Chondrocyte (in vitro differentiated cells): ENCODE data around the gene INPP5A. TPM values are rescaled to one million over a fixed set of nuclear protein-coding genes. Genes with fewer than 3 reads are reported as not detected.
A peak's percentile ranks its signal among the peaks of the same experiment; 100 is the strongest.

ENCODE experiments used
- DNase-seq: peaks from one replicate; pipeline ENCODE4 v3.0.0; 2021; ENCODE audit warnings: mixed read lengths, low spot score
- H3K27ac Mint-ChIP-seq: one replicate; pipeline ENCODE4 v1.8.0; 2021; ENCODE audit warnings: mild to moderate bottlenecking, moderate library complexity, mixed read lengths; ENCODE audit not compliant: unreplicated experiment
- H3K27me3 Mint-ChIP-seq: 2 replicates; pipeline ENCODE4 v1.8.0; 2021; ENCODE audit warnings: low read depth, mixed read lengths
- H3K36me3 Mint-ChIP-seq: 2 replicates; pipeline ENCODE4 v1.8.0; 2021; ENCODE audit warnings: low read depth, mixed read lengths
- H3K4me1 Mint-ChIP-seq: 2 replicates; pipeline ENCODE4 v1.8.0; 2021; ENCODE audit warnings: low read depth, mild to moderate bottlenecking, mixed read lengths
- H3K4me3 Mint-ChIP-seq: one replicate; pipeline ENCODE4 v1.8.0; 2021; ENCODE audit warnings: mild to moderate bottlenecking, moderate library complexity, mixed read lengths; ENCODE audit not compliant: unreplicated experiment
- H3K9me3 Mint-ChIP-seq: 2 replicates; pipeline ENCODE4 v1.8.0; 2021; ENCODE audit warnings: low read depth, mixed read lengths
- CTCF ChIP-seq: fragments of 200-600 bp; sonication (generic); IDR thresholded peaks from 2 replicates; pipeline ENCODE4 v1.5.0; 2021; ENCODE audit warnings: antibody characterized with exemption, mild to moderate bottlenecking, moderate library complexity
- total RNA-seq: library from RNA; stranded (reverse); gene quantifications from 3 replicates; pipeline ENCODE4 v1.2.1, GENCODE V29; 2021

Gene INPP5A
- total RNA-seq, 1 donor from 2014 or later, result 40.6 TPM

- peaks cover 8% of the 10 kb centered on the region for H3K9me3 Mint-ChIP-seq
- peak; percentile 76 for DNase-seq
- no peak overlapping the region for H3K27ac Mint-ChIP-seq
- peaks cover 32% of the 10 kb centered on the region for H3K36me3 Mint-ChIP-seq
- H3K4me3 Mint-ChIP-seq, result no peak overlapping the region
- no peaks in the 10 kb centered on the region for H3K27me3 Mint-ChIP-seq
- TF ChIP-seq CTCF, result no peak
- H3K4me1 Mint-ChIP-seq, result no peaks in the 10 kb centered on the region
Observed at GRCh38 chr10:132707121-132707775, 169.7 kb downstream of the INPP5A start.

DNA sequence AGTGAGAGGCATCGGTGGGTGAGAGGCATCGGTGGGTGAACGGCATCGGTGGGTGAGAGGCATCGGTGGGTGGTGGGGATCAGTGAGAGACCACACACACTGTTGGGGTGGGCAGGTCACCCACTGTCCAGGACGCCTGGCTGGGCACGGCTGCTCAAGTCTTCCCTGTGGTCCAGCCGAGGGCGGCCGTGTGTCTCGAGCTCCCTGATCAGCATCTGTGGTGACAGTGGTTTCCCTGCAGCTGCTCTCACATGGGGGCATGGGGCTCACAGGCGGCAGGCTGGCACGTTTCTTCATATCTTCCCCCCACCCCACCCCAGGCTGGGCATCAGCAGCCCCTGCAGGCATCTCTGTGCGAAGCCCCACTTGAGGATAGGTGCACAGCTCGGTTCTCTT lies 170.2 kb downstream of the INPP5A start:
- no peaks in the 10 kb centered on the region for H3K27me3 Mint-ChIP-seq

GRCh38 chr10:132708441-132708840 lies 170.9 kb downstream of the INPP5A start:
- no peak overlapping the region for H3K4me3 Mint-ChIP-seq
- H3K27me3 Mint-ChIP-seq, result no peaks in the 10 kb centered on the region
- H3K36me3 Mint-ChIP-seq, result peaks cover 31% of the 10 kb centered on the region
- peak; percentile 71 for DNase-seq
- peaks cover 8% of the 10 kb centered on the region for H3K9me3 Mint-ChIP-seq
- H3K4me1 Mint-ChIP-seq, result no peaks in the 10 kb centered on the region
- TF ChIP-seq CTCF, result no peak
- no peak overlapping the region for H3K27ac Mint-ChIP-seq

More for the DNA sequence above, 170.2 kb downstream of the INPP5A start:
- DNase-seq, result peak; percentile 90
- peaks cover 32% of the 10 kb centered on the region for H3K36me3 Mint-ChIP-seq
- no peak overlapping the region for H3K4me3 Mint-ChIP-seq
- H3K27ac Mint-ChIP-seq, result no peak overlapping the region
- no peak for TF ChIP-seq CTCF
- H3K9me3 Mint-ChIP-seq, result peaks cover 8% of the 10 kb centered on the region
- H3K4me1 Mint-ChIP-seq, result no peaks in the 10 kb centered on the region

DNA sequence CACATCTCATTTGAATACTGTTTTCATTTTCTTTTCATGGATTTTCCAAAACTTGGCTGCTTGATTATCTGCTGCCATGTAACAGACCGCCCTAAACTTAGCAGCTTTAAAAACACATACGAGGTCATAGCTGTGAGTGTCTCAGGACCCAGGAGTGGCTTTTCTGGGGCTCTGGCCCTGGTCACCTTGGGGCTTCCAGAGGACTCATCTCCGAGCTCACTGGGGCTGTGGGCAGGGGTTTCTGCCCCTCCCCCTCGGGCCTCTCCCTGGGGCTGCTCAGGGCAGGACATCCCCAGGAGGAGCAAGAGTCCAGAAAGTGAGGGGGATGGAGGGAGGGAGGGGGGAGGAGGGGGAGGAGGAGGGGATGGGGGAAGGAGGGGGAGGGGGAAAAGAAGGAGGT lies 171.3 kb downstream of the INPP5A start:
- peak; percentile 63 for DNase-seq
- Mint-ChIP-seq H3K4me1 (no peaks in the 10 kb centered on the region), H3K27ac (no peak overlapping the region), H3K4me3 (no peak overlapping the region), H3K36me3 (peaks cover 31% of the 10 kb centered on the region), H3K27me3 (no peaks in the 10 kb centered on the region), H3K9me3 (peaks cover 8% of the 10 kb centered on the region)
- no peak for TF ChIP-seq CTCF

- no peak overlapping the region for H3K4me3 Mint-ChIP-seq
- no peak for TF ChIP-seq CTCF
- no peaks in the 10 kb centered on the region for H3K27me3 Mint-ChIP-seq
- peaks cover 31% of the 10 kb centered on the region for H3K36me3 Mint-ChIP-seq
- H3K27ac Mint-ChIP-seq, result no peak overlapping the region
- H3K4me1 Mint-ChIP-seq, result no peaks in the 10 kb centered on the region
- H3K9me3 Mint-ChIP-seq, result peaks cover 8% of the 10 kb centered on the region
- DNase-seq, result peak; percentile 77
Observed at GRCh38 chr10:132709471-132709951, 171.9 kb downstream of the INPP5A start.
